ENCODE results near the gene EEFSEC.

EEFSEC gene

GRCh38 chr3:128339491-128340012, 186.3 kb downstream of the EEFSEC start:
- no peak for DNase-seq

- no peak for DNase-seq
These were observed 187.1 kb downstream of the EEFSEC start for GRCh38 chr3:128340198-128340903.

GRCh38 chr3:128340904-128341555, 187.7 kb downstream of the EEFSEC start:
- no peak for DNase-seq

GRCh38 chr3:128341659-128342395, 188.5 kb downstream of the EEFSEC start:
- DNase-seq = no peak

- DNase-seq = no peak
These were observed 189.5 kb downstream of the EEFSEC start for GRCh38 chr3:128342701-128343180.

GRCh38 chr3:128343287-128344051, 190.2 kb downstream of the EEFSEC start:
- DNase-seq = no peak

- no peak for DNase-seq
These were observed 190.9 kb downstream of the EEFSEC start for GRCh38 chr3:128344052-128344735.

GRCh38 chr3:128345196-128345595, 191.9 kb downstream of the EEFSEC start:
- DNase-seq = no peak

GRCh38 chr3:128346562-128346961, 193.3 kb downstream of the EEFSEC start:
- no peak for DNase-seq

GRCh38 chr3:128347282-128347681, 194.0 kb downstream of the EEFSEC start:
- DNase-seq = no peak

GRCh38 chr3:128348075-128348474, 194.8 kb downstream of the EEFSEC start:
- DNase-seq = no peak

- no peak for DNase-seq
These were observed 195.7 kb downstream of the EEFSEC start for GRCh38 chr3:128348805-128349531.

- DNase-seq = no peak
These were observed 196.8 kb downstream of the EEFSEC start for GRCh38 chr3:128349963-128350599.

- no peak for DNase-seq
These were observed 198.3 kb downstream of the EEFSEC start for GRCh38 chr3:128351546-128351945.

- DNase-seq = no peak
These were observed 199.0 kb downstream of the EEFSEC start for GRCh38 chr3:128352326-128352725.

GRCh38 chr3:128353361-128353965, 200.2 kb downstream of the EEFSEC start:
- DNase-seq = no peak

- DNase-seq = no peak
These were observed 200.9 kb downstream of the EEFSEC start for GRCh38 chr3:128353991-128354687.

- no peak for DNase-seq
These were observed 201.7 kb downstream of the EEFSEC start for GRCh38 chr3:128354788-128355542.

- no peak for DNase-seq
These were observed 202.2 kb downstream of the EEFSEC start for GRCh38 chr3:128355543-128355919.

Data from activated T-cell treated with anti-CD3 and anti-CD28 coated beads for 4 hours (primary cell).